ENCODE data around the gene LTB. TPM values are rescaled to one million over a fixed set of nuclear protein-coding genes. Genes with fewer than 3 reads are reported as not detected.

LTB gene
- total RNA-seq, 1 donor from 2014 or later: 7.0 TPM

GRCh38 chr6:31551371-31551770 is 30.9 kb downstream of the LTB start:
- peak; percentile 47 for DNase-seq (ENCODE audit: low read depth)

- no peak for DNase-seq (ENCODE audit: low read depth)
Observed at GRCh38 chr6:31548544-31548873, 33.7 kb downstream of the LTB start.

- no peak for DNase-seq (ENCODE audit: low read depth)
Observed at GRCh38 chr6:31547727-31548543, 34.3 kb downstream of the LTB start.

GRCh38 chr6:31546958-31547726 is 35.1 kb downstream of the LTB start, which contains the start of gene NFKBIL1:
TSS of gene NFKBIL1 (plus strand) at chr6:31547608. CDS start at chr6:31547695, 87 bp downstream.
- peak; percentile 94 for DNase-seq (ENCODE audit: low read depth)

GRCh38 chr6:31546339-31546957 is 35.8 kb downstream of the LTB start, which contains the start of gene ATP6V1G2:
TSS of gene ATP6V1G2 (minus strand) at chr6:31546608. CDS start at chr6:31546559, 49 bp downstream.
- DNase-seq (ENCODE audit: low read depth): peak; percentile 85

- no peak for DNase-seq (ENCODE audit: low read depth)
Observed at GRCh38 chr6:31545291-31545690, 36.9 kb downstream of the LTB start.

- DNase-seq (ENCODE audit: low read depth): no peak
Observed at GRCh38 chr6:31544676-31545075, 37.5 kb downstream of the LTB start.

- no peak for DNase-seq (ENCODE audit: low read depth)
Observed at GRCh38 chr6:31543639-31544038, 38.6 kb downstream of the LTB start.

GRCh38 chr6:31541658-31542521 is 40.3 kb downstream of the LTB start, which contains the start of gene DDX39B:
TSS of gene DDX39B (minus strand) at chr6:31542003. CDS start at chr6:31540532, 1,471 bp downstream.
- peak; percentile 94 for DNase-seq (ENCODE audit: low read depth)

- DNase-seq (ENCODE audit: low read depth): peak; percentile 45
Observed at GRCh38 chr6:31541059-31541657, 41.1 kb downstream of the LTB start.

GRCh38 chr6:31540640-31541039 is 41.6 kb downstream of the LTB start:
- no peak for DNase-seq (ENCODE audit: low read depth)

GRCh38 chr6:31538805-31539400 is 43.3 kb downstream of the LTB start:
- DNase-seq (ENCODE audit: low read depth): no peak

- no peak for DNase-seq (ENCODE audit: low read depth)
Observed at GRCh38 chr6:31535538-31536324, 46.5 kb downstream of the LTB start.

- no peak for DNase-seq (ENCODE audit: low read depth)
Observed at GRCh38 chr6:31534521-31535040, 47.6 kb downstream of the LTB start.

- no peak for DNase-seq (ENCODE audit: low read depth)
Observed at GRCh38 chr6:31534011-31534410, 48.2 kb downstream of the LTB start.

GRCh38 chr6:31533455-31533841 is 48.8 kb downstream of the LTB start:
- DNase-seq (ENCODE audit: low read depth): no peak

GRCh38 chr6:31532644-31533454 is 49.4 kb downstream of the LTB start:
- no peak for DNase-seq (ENCODE audit: low read depth)

GRCh38 chr6:31531771-31532643 is 50.2 kb downstream of the LTB start:
- no peak for DNase-seq (ENCODE audit: low read depth)

All from renal cortical epithelial cell (primary cell).